Common myeloid progenitor, CD34-positive (primary cell): Measurements from ENCODE around the gene ME1.
"Not testable (repeated sequence)": the region's sequence is repeated elsewhere in the genome, so short reads cannot be mapped to it uniquely, and the experiment has no call there.

ENCODE experiments used
- CTCF ChIA-PET: fragments of 350-600 bp; sonication (Branson Sonifier 250); formaldehyde crosslinking; loops from one replicate; lab custom pipeline; 2021; ENCODE audit warnings: antibody characterized with exemption; lab: Charles Lee
- POLR2A ChIA-PET: fragments of 350-600 bp; sonication (Branson Sonifier 250); formaldehyde crosslinking; loops from one replicate; lab custom pipeline; 2021; ENCODE audit warnings: antibody characterized with exemption; lab: Charles Lee
- DNase-seq, 3 donors: peaks; one replicate each; pipeline versions ENCODE4 v3.0.0 to v3.0.0-alpha.2; 2013
- H3K27ac ChIP-seq, 2 experiments: 1 replicate in 1 of 2; 2 replicates in 1 of 2; pipeline ENCODE4 v1.7.0; 2013; ENCODE audit warnings: inconsistent platforms in 2 of 2, low read length in 2 of 2, mild to moderate bottlenecking in 2 of 2, low read depth in 1 of 2, moderate library complexity in 1 of 2; ENCODE audit not compliant: severe bottlenecking in 2 of 2, insufficient read depth in 1 of 2, poor library complexity in 1 of 2
- H3K27me3 ChIP-seq, 5 experiments: replicated peaks in 2 of 5; 1 replicate in 3 of 5; 2 replicates in 2 of 5; pipeline versions ENCODE4 v1.6.1 to v1.7.0; 2013; ENCODE audit warnings: low read length in 4 of 5, mild to moderate bottlenecking in 2 of 5, moderate library complexity in 2 of 5, inconsistent platforms in 1 of 5; ENCODE audit not compliant: insufficient read depth in 5 of 5, control insufficient read depth in 4 of 5
- H3K36me3 ChIP-seq, 4 experiments: 1 replicate in 2 of 4; 2 replicates in 2 of 4; pipeline versions ENCODE4 v1.6.1 to v1.7.0; 2013; ENCODE audit warnings: low read length in 3 of 4, control low read depth in 1 of 4, mild to moderate bottlenecking in 1 of 4; ENCODE audit not compliant: control insufficient read depth in 4 of 4, insufficient read depth in 4 of 4
- H3K4me1 ChIP-seq, 4 experiments: 1 replicate in 3 of 4; 2 replicates in 1 of 4; pipeline versions ENCODE4 v1.6.1 to v1.7.1; 2013; ENCODE audit warnings: low read length in 3 of 4, mild to moderate bottlenecking in 3 of 4, control low read depth in 1 of 4, inconsistent platforms in 1 of 4, moderate library complexity in 1 of 4; ENCODE audit not compliant: control insufficient read depth in 4 of 4, insufficient read depth in 4 of 4; ENCODE audit errors: control extremely low read depth in 1 of 4
- H3K4me3 ChIP-seq, 7 experiments: 1 replicate in 4 of 7; 2 replicates in 3 of 7; pipeline versions ENCODE4 v1.5.1 to v1.7.0; 2013; ENCODE audit warnings: mild to moderate bottlenecking in 7 of 7, low read length in 6 of 7, moderate library complexity in 6 of 7, inconsistent platforms in 2 of 7, low read depth in 2 of 7, control low read depth in 1 of 7; ENCODE audit not compliant: insufficient read depth in 4 of 7, control insufficient read depth in 1 of 7; ENCODE audit errors: extremely low read depth in 1 of 7
- H3K9me3 ChIP-seq, 5 experiments: 1 replicate in 4 of 5; 2 replicates in 1 of 5; pipeline versions ENCODE4 v1.6.1 to v1.7.1; 2013; ENCODE audit warnings: low read length in 4 of 5, mild to moderate bottlenecking in 2 of 5, inconsistent platforms in 1 of 5, low read depth in 1 of 5, moderate library complexity in 1 of 5; ENCODE audit not compliant: control insufficient read depth in 4 of 5, insufficient read depth in 2 of 5; ENCODE audit errors: control extremely low read depth in 1 of 5
- WGBS: methylation state at CpG from one replicate; pipeline ENCODE4 v1.1.5; 2013; ENCODE audit not compliant: insufficient coverage; 5-methylcytosine and 5-hydroxymethylcytosine counted together

ME1 gene

GRCh38 chr6:83192456-83192855, 238.4 kb downstream of the ME1 start:
- Histone ChIP-seq H3K27me3 (peaks cover 0 to 3% (median 0%) of the 10 kb centered on the region in 5 experiments), H3K4me3 (peak overlapping the region; percentile 86 to 100 (median 92)), H3K36me3 (peaks cover 0 to 12% (median 3%) of the 10 kb centered on the region in 4 experiments), H3K9me3 (no peaks in the 10 kb centered on the region), H3K4me1 (peaks cover 8 to 18% (median 11%) of the 10 kb centered on the region in 4 experiments), H3K27ac (peak overlapping the region in 1 of 2 experiments; percentile 78)
- ChIA-PET POLR2A (no interaction called here), CTCF (interaction anchor here (4.5 kb wide), 1 partner anchor 126 kb away, joined by 20 read pairs; the partner anchor contains the start of genes DOP1A and UBE3D)
- peak in 2 of 3 donors; percentile 2 to 23 for DNase-seq
- WGBS = 3% methylated on average over 4 of the region's 4 CpGs

DNA sequence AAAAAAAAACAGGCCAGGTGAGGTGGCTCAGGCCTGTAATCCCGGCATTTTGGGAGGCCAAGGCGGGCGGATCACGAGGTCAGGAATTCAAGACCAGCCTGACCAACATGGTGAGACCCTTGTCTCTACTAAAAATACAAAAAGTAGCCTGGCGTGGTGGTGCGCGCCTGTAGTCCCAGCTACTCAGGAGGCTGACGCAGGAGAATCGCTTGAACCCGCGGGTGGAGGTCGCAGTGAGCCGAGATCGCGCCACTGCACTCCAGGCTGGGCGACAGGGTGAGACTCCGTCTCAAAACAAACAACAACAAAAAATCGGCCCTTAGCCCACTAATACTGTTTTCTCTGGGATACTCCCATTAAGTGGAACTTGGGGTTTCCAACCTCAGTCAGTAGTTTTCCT, 238.9 kb downstream of the ME1 start:
- DNase-seq, POLR2A ChIA-PET, H3K27me3 ChIP-seq, H3K9me3 ChIP-seq, H3K27ac ChIP-seq: not testable (repeated sequence)
- CTCF ChIA-PET = interaction anchor here (4.5 kb wide), 1 partner anchor 126 kb away, joined by 20 read pairs; the partner anchor contains the start of genes DOP1A and UBE3D
- H3K36me3 ChIP-seq = peaks cover 0 to 12% (median 3%) of the 10 kb centered on the region in 4 experiments
- H3K4me3 ChIP-seq = peak overlapping the region in 5 of 7 experiments; percentile 86 to 95 (median 89)
- peaks cover 8 to 18% (median 11%) of the 10 kb centered on the region in 4 experiments for H3K4me1 ChIP-seq
- 88% methylated on average over 12 of the region's 18 CpGs for WGBS

GRCh38 chr6:83190626-83191025, 240.2 kb downstream of the ME1 start:
- no peak for DNase-seq
- Histone ChIP-seq H3K27ac (no peak overlapping the region), H3K36me3 (peaks cover 0 to 22% (median 7%) of the 10 kb centered on the region in 4 experiments), H3K4me3 (no peak overlapping the region), H3K9me3 (no peaks in the 10 kb centered on the region), H3K4me1 (peaks cover 8 to 18% (median 11%) of the 10 kb centered on the region in 4 experiments), H3K27me3 (peaks cover 0 to 3% (median 0%) of the 10 kb centered on the region in 5 experiments)
- CTCF ChIA-PET = interaction anchor here (1.1 to 1.5 kb wide), 2 partner anchors 24 to 123 kb away, joined by 3 to 6 read pairs; partner anchors contain the start of gene DOP1A
- POLR2A ChIA-PET = no interaction called here
- 96% methylated on average over 2 of the region's 6 CpGs for WGBS

DNA sequence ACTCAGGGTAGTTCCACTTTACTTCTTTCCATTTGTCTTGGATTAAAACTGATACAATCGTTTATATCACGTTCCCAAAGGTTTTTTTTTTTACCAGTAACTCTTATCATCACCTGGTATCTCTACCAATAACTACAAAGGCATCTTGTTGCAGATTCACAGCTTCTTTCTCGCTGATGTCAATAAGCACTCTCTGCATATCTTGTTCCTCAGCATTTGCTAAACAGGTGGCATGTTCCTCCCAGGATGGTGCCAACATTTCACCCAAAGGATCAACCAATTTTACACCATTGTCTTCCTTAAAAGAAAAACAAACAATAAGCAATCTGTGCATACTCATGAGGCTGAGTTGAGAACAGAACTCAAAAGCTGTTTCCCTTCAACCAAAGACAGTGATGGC, 242.3 kb downstream of the ME1 start:
- CTCF ChIA-PET = interaction anchor here (0.7 to 1.3 kb wide), 3 partner anchors 19 to 122 kb away, joined by 3 to 5 read pairs (median 3); partner anchors contain the start of gene DOP1A

GRCh38 chr6:83185096-83185495, 245.8 kb downstream of the ME1 start:
- Histone ChIP-seq H3K27me3 (no peaks in the 10 kb centered on the region), H3K9me3 (no peaks in the 10 kb centered on the region), H3K4me3 (no peak overlapping the region), H3K36me3 (peaks cover 5 to 45% (median 27%) of the 10 kb centered on the region in 4 experiments), H3K4me1 (no peaks in the 10 kb centered on the region), H3K27ac (no peak overlapping the region)
- WGBS = 100% methylated on average over 2 of the region's 2 CpGs
- POLR2A ChIA-PET = no interaction called here
- CTCF ChIA-PET = interaction anchor here (1.1 to 2.2 kb wide), 2 partner anchors 31 to 118 kb away, joined by 3 to 7 read pairs; partner anchors contain the start of gene DOP1A
- DNase-seq = no peak

More for the DNA sequence above, 242.3 kb downstream of the ME1 start:
- Histone ChIP-seq H3K27ac (no peak overlapping the region), H3K4me3 (no peak overlapping the region), H3K36me3 (peaks cover 5 to 30% (median 13%) of the 10 kb centered on the region in 4 experiments), H3K27me3 (no peaks in the 10 kb centered on the region), H3K9me3 (no peaks in the 10 kb centered on the region), H3K4me1 (peaks cover 2 to 8% (median 4%) of the 10 kb centered on the region in 4 experiments)
- 96% methylated on average over 3 of the region's 3 CpGs for WGBS
- no peak for DNase-seq
- POLR2A ChIA-PET = no interaction called here

GRCh38 chr6:83183082-83183828, 247.6 kb downstream of the ME1 start:
- DNase-seq = no peak
- H3K27ac ChIP-seq = no peak overlapping the region
- no peaks in the 10 kb centered on the region for H3K9me3 ChIP-seq
- H3K27me3 ChIP-seq = no peaks in the 10 kb centered on the region
- ChIA-PET POLR2A (no interaction called here), CTCF (interaction anchor here (1.2 to 2.2 kb wide), 3 partner anchors 33 to 118 kb away, joined by 3 to 7 read pairs (median 4); partner anchors contain the start of gene DOP1A)
- WGBS = 90% methylated on average over 8 of the region's 9 CpGs
- no peaks in the 10 kb centered on the region for H3K4me1 ChIP-seq
- H3K4me3 ChIP-seq = no peak overlapping the region
- H3K36me3 ChIP-seq = peaks cover 5 to 41% (median 25%) of the 10 kb centered on the region in 4 experiments

- Histone ChIP-seq H3K4me1 (no peaks in the 10 kb centered on the region), H3K27ac (no peak overlapping the region), H3K27me3 (no peaks in the 10 kb centered on the region), H3K4me3 (no peak overlapping the region), H3K36me3 (peaks cover 5 to 39% (median 25%) of the 10 kb centered on the region in 4 experiments), H3K9me3 (no peaks in the 10 kb centered on the region)
- ChIA-PET CTCF (no interaction called here), POLR2A (no interaction called here)
- 100% methylated on average over 1 of the region's 1 CpG for WGBS
- DNase-seq = no peak
Measured at GRCh38 chr6:83182114-83182513, 248.7 kb downstream of the ME1 start.
